ENCODE data around the gene NRG3. TPM values are rescaled to one million over a fixed set of nuclear protein-coding genes. Genes with fewer than 3 reads are reported as not detected.
"Not testable (repeated sequence)": the region's sequence is repeated elsewhere in the genome, so short reads cannot be mapped to it uniquely, and the experiment has no call there.

Gene NRG3
- polyA plus RNA-seq, 4 donors: 12.0 to 14.3 (median 13.3) TPM

- no peak for DNase-seq (ENCODE audit: low read depth in 4 of 4, low spot score in 3 of 4)
Measured at GRCh38 chr10:82643076-82643475, 768.1 kb downstream of the NRG3 start.

- no peak for DNase-seq (ENCODE audit: low read depth in 4 of 4, low spot score in 3 of 4)
Measured at GRCh38 chr10:82643601-82644000, 768.6 kb downstream of the NRG3 start.

GRCh38 chr10:82645221-82645620 lies 770.2 kb downstream of the NRG3 start:
- no peak for DNase-seq (ENCODE audit: low read depth in 4 of 4, low spot score in 3 of 4)

GRCh38 chr10:82653244-82654155 lies 778.5 kb downstream of the NRG3 start:
- DNase-seq (ENCODE audit: low read depth in 4 of 4, low spot score in 3 of 4): no peak

- no peak for DNase-seq (ENCODE audit: low read depth in 4 of 4, low spot score in 3 of 4)
Measured at GRCh38 chr10:82660205-82660604, 785.2 kb downstream of the NRG3 start.

GRCh38 chr10:82660986-82661385 lies 786.0 kb downstream of the NRG3 start:
- no peak for DNase-seq (ENCODE audit: low read depth in 4 of 4, low spot score in 3 of 4)

- DNase-seq (ENCODE audit: low read depth in 4 of 4, low spot score in 3 of 4): no peak
Measured at GRCh38 chr10:82661701-82662100, 786.7 kb downstream of the NRG3 start.

GRCh38 chr10:82668221-82668895 lies 793.4 kb downstream of the NRG3 start:
- DNase-seq (ENCODE audit: low read depth in 4 of 4, low spot score in 3 of 4): no peak

GRCh38 chr10:82674036-82674435 lies 799.0 kb downstream of the NRG3 start:
- DNase-seq (ENCODE audit: low read depth in 4 of 4, low spot score in 3 of 4): no peak

GRCh38 chr10:82677932-82678331 lies 802.9 kb downstream of the NRG3 start:
- not testable (repeated sequence) for DNase-seq (ENCODE audit: low read depth in 4 of 4, low spot score in 3 of 4)

GRCh38 chr10:82678451-82678850 lies 803.5 kb downstream of the NRG3 start:
- DNase-seq (ENCODE audit: low read depth in 4 of 4, low spot score in 3 of 4): not testable (repeated sequence)

- no peak for DNase-seq (ENCODE audit: low read depth in 4 of 4, low spot score in 3 of 4)
Measured at GRCh38 chr10:82680608-82681007, 805.6 kb downstream of the NRG3 start.

- DNase-seq (ENCODE audit: low read depth in 4 of 4, low spot score in 3 of 4): no peak
Measured at GRCh38 chr10:82683945-82684344, 809.0 kb downstream of the NRG3 start.

- DNase-seq (ENCODE audit: low read depth in 4 of 4, low spot score in 3 of 4): no peak
Measured at GRCh38 chr10:82685087-82685486, 810.1 kb downstream of the NRG3 start.

- DNase-seq (ENCODE audit: low read depth in 4 of 4, low spot score in 3 of 4): no peak
Measured at GRCh38 chr10:82691211-82691610, 816.2 kb downstream of the NRG3 start.

- no peak for DNase-seq (ENCODE audit: low read depth in 4 of 4, low spot score in 3 of 4)
Measured at GRCh38 chr10:82692458-82692857, 817.5 kb downstream of the NRG3 start.

GRCh38 chr10:82721831-82722230 lies 846.8 kb downstream of the NRG3 start:
- DNase-seq (ENCODE audit: low read depth in 4 of 4, low spot score in 3 of 4): no peak

- DNase-seq (ENCODE audit: low read depth in 4 of 4, low spot score in 3 of 4): no peak
Measured at GRCh38 chr10:82722273-82722672, 847.3 kb downstream of the NRG3 start.

- no peak for DNase-seq (ENCODE audit: low read depth in 4 of 4, low spot score in 3 of 4)
Measured at GRCh38 chr10:82736305-82736704, 861.3 kb downstream of the NRG3 start.

GRCh38 chr10:82737549-82737948 lies 862.6 kb downstream of the NRG3 start:
- no peak for DNase-seq (ENCODE audit: low read depth in 4 of 4, low spot score in 3 of 4)

GRCh38 chr10:82738592-82738991 lies 863.6 kb downstream of the NRG3 start:
- no peak for DNase-seq (ENCODE audit: low read depth in 4 of 4, low spot score in 3 of 4)

GRCh38 chr10:82742478-82742877 lies 867.5 kb downstream of the NRG3 start:
- DNase-seq (ENCODE audit: low read depth in 4 of 4, low spot score in 3 of 4): no peak
